OCI-LY1 (cell line): ENCODE results near the gene MRPL54.

Source experiments
- H2AFZ ChIP-seq: fragments of 200-600 bp; sonication (generic), shearing (Covaris generic); 2 replicates; pipeline ENCODE4 v1.6.0; 2014; ENCODE audit warnings: antibody characterized with exemption, mild to moderate bottlenecking, low read length
- H3F3A ChIP-seq: fragments of 200-600 bp; sonication (generic), shearing (Covaris generic); 2 replicates; pipeline ENCODE4 v1.6.0; 2014; ENCODE audit warnings: mild to moderate bottlenecking, antibody characterized with exemption, low read length, moderate library complexity; ENCODE audit not compliant: insufficient read depth
- H3K27ac ChIP-seq: fragments of 200-600 bp; sonication (generic); 2 replicates; pipeline ENCODE4 v1.5.1; 2014; ENCODE audit warnings: low read length, mixed run types, mild to moderate bottlenecking, low read depth; ENCODE audit not compliant: poor library complexity, severe bottlenecking
- H3K27me3 ChIP-seq: fragments of 200-600 bp; sonication (generic); 2 replicates; pipeline ENCODE4 v1.6.0; 2014; ENCODE audit warnings: antibody characterized with exemption, mild to moderate bottlenecking, low read length, moderate library complexity; ENCODE audit not compliant: insufficient read depth
- H3K36me3 ChIP-seq: fragments of 200-600 bp; sonication (generic); 2 replicates; pipeline ENCODE4 v1.6.1; 2014; ENCODE audit warnings: mild to moderate bottlenecking, antibody characterized with exemption, low read length, moderate library complexity, mixed read lengths; ENCODE audit not compliant: insufficient read depth
- H3K4me1 ChIP-seq: fragments of 200-600 bp; sonication (generic); 2 replicates; pipeline ENCODE4 v1.5.1; 2014; ENCODE audit warnings: mild to moderate bottlenecking, low read length, moderate library complexity; ENCODE audit not compliant: insufficient read depth, severe bottlenecking
- H3K4me2 ChIP-seq: fragments of 200-600 bp; sonication (generic), shearing (Covaris generic); 2 replicates; pipeline ENCODE4 v1.6.1; 2014; ENCODE audit warnings: low read length
- H3K4me3 ChIP-seq: fragments of 200-600 bp; sonication (generic); 2 replicates; pipeline ENCODE4 v1.5.1; 2014; ENCODE audit warnings: low read length, low read depth, mild to moderate bottlenecking, mixed read lengths; ENCODE audit not compliant: poor library complexity, severe bottlenecking
- H3K79me2 ChIP-seq: fragments of 200-600 bp; shearing (Covaris generic); 2 replicates; pipeline ENCODE4 v1.6.1; 2016; ENCODE audit warnings: mixed run types, low read length, mixed read lengths; ENCODE audit not compliant: insufficient read depth
- H3K9ac ChIP-seq: fragments of 200-600 bp; sonication (generic), shearing (Covaris generic); 2 replicates; pipeline ENCODE4 v1.6.1; 2014; ENCODE audit warnings: mild to moderate bottlenecking, low read length, mixed read lengths
- H3K9me2 ChIP-seq: fragments of 200-600 bp; sonication (generic), shearing (Covaris generic); 2 replicates; pipeline ENCODE4 v1.6.1; 2014; ENCODE audit warnings: low read depth, mild to moderate bottlenecking, low read length, mixed read lengths
- H3K9me3 ChIP-seq: fragments of 200-600 bp; shearing (Covaris generic); 2 replicates; pipeline ENCODE4 v1.6.1; 2014; ENCODE audit warnings: low read length, mixed read lengths
- H4K20me1 ChIP-seq: fragments of 200-600 bp; sonication (generic), shearing (Covaris generic); 2 replicates; pipeline ENCODE4 v1.6.0; 2016; ENCODE audit warnings: mild to moderate bottlenecking, low read length; ENCODE audit not compliant: insufficient read depth
- EZH2 ChIP-seq: fragments of 200-600 bp; sonication (generic), shearing (Covaris generic); IDR thresholded peaks from 2 replicates; pipeline ENCODE4 v1.8.0; 2017; ENCODE audit warnings: borderline replicate concordance, mixed run types, mild to moderate bottlenecking, antibody characterized with exemption, low read length, moderate library complexity, mixed read lengths
- TF ChIP-seq, protein P1 (sequence below): fragments of 200-600 bp; sonication (generic), shearing (Covaris generic); IDR thresholded peaks from 2 replicates; pipeline ENCODE4 v1.5.1; 2017; ENCODE audit warnings: mild to moderate bottlenecking, antibody characterized with exemption, low read length, moderate library complexity, mixed read lengths

The MRPL54 gene

DNA sequence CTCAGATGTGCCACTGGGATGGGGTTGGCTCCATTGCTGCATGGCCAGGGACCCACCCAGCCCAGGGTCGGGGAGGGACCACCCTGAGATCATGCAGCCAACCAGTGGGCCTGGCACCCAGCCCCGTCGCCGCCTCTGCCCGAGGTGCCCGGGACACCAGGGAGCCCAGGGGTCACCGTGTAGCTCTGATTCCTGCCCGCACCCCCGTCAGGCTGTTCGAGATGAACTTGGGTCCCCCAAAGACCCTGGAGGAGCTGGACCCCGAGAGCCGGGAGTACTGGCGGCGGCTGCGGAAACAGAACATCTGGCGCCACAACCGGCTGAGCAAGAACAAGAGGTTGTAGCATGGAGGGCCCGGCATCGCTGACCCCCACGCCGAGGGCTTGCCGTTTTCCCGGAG, 4.6 kb downstream of the MRPL54 start:
- H3K9me3 ChIP-seq: no peaks in the 10 kb centered on the region
- H2AFZ ChIP-seq: no peak overlapping the region
- H3K27ac ChIP-seq: no peak overlapping the region
- H3K4me1 ChIP-seq: peaks cover 6% of the 10 kb centered on the region
- no peaks in the 10 kb centered on the region for H4K20me1 ChIP-seq
- H3F3A ChIP-seq: no peaks in the 10 kb centered on the region
- no peaks in the 10 kb centered on the region for H3K9me2 ChIP-seq
- H3K9ac ChIP-seq: no peak overlapping the region
- no peak overlapping the region for H3K4me2 ChIP-seq
- H3K4me3 ChIP-seq: no peak overlapping the region
- peaks cover 16% of the 10 kb centered on the region for H3K36me3 ChIP-seq
- no peak for TF ChIP-seq EZH2
- TF ChIP-seq, protein P1, sequence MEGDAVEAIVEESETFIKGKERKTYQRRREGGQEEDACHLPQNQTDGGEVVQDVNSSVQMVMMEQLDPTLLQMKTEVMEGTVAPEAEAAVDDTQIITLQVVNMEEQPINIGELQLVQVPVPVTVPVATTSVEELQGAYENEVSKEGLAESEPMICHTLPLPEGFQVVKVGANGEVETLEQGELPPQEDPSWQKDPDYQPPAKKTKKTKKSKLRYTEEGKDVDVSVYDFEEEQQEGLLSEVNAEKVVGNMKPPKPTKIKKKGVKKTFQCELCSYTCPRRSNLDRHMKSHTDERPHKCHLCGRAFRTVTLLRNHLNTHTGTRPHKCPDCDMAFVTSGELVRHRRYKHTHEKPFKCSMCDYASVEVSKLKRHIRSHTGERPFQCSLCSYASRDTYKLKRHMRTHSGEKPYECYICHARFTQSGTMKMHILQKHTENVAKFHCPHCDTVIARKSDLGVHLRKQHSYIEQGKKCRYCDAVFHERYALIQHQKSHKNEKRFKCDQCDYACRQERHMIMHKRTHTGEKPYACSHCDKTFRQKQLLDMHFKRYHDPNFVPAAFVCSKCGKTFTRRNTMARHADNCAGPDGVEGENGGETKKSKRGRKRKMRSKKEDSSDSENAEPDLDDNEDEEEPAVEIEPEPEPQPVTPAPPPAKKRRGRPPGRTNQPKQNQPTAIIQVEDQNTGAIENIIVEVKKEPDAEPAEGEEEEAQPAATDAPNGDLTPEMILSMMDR: no peak
- H3K79me2 ChIP-seq: no peaks in the 10 kb centered on the region
- no peaks in the 10 kb centered on the region for H3K27me3 ChIP-seq

DNA sequence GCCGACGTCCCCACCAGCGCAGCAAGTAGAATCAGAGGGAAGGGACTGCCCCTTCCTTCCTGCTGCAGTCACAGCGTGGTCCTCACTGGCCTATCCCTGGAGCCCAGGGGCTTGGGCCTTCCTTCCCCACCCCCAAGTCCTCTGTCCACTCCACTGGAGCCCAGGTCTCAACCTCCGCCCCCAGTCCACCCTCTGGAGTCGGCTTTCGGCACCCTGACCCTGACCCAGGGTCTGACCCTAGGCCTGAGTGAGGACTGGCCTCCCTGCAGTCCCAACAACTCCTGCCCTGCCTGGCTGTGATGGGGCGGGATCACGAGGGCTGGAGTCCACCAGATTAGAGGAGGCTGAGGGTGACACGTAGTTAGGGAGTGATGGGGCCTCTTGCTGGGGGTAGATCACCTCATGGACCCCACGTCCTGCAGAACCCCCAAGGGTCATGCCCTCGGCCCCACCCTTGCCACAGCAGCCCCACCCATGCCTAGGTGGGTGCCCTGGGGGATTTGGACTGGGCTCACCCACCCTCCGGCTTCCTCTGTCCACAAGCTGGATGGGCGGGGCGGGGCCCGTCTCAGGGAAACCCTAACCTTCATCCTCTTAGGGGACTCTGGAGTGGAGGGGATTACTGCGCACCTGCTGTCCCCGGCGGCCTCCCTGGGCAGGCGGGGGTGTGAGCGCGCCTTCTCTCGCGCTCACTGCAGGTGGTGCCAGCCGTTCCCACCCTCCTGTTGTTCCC, 5.7 kb downstream of the MRPL54 start:
- H3K36me3 ChIP-seq: peaks cover 16% of the 10 kb centered on the region
- H3K4me3 ChIP-seq: no peak overlapping the region
- no peak overlapping the region for H3K27ac ChIP-seq
- no peaks in the 10 kb centered on the region for H3K9me3 ChIP-seq
- H3K79me2 ChIP-seq: no peaks in the 10 kb centered on the region
- no peak overlapping the region for H2AFZ ChIP-seq
- no peak overlapping the region for H3K9ac ChIP-seq
- no peaks in the 10 kb centered on the region for H3F3A ChIP-seq
- no peaks in the 10 kb centered on the region for H3K27me3 ChIP-seq
- H3K9me2 ChIP-seq: no peaks in the 10 kb centered on the region
- no peak for TF ChIP-seq EZH2
- TF ChIP-seq, protein P1: no peak
- no peaks in the 10 kb centered on the region for H4K20me1 ChIP-seq
- H3K4me2 ChIP-seq: no peak overlapping the region
- H3K4me1 ChIP-seq: peaks cover 4% of the 10 kb centered on the region

DNA sequence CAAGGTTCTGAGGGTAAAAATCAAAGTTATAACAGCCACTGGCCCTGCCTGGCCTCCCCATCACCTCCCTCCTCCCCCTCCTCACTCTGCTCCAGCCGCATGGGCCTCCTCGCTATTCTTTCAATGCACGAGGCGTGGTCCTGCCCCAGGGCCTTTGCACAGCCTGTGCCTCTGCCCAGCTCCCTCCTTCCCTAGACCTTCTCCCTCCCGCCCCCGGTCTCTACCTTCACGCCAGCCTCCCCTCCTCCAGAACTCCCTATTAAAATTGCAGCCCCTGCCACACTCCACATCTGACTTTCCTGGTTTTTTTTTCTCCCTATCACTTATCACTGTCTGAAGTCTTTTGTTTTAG, 6.2 kb downstream of the MRPL54 start:
- H3K36me3 ChIP-seq: peaks cover 16% of the 10 kb centered on the region

More for the DNA sequence above, 6.2 kb downstream of the MRPL54 start:
- Histone ChIP-seq H3K27me3 (no peaks in the 10 kb centered on the region), H2AFZ (no peak overlapping the region), H3K27ac (no peak overlapping the region), H3K9me3 (no peaks in the 10 kb centered on the region), H3K4me1 (no peaks in the 10 kb centered on the region), H3K79me2 (no peaks in the 10 kb centered on the region), H3K9ac (no peak overlapping the region), H3F3A (no peaks in the 10 kb centered on the region), H4K20me1 (no peaks in the 10 kb centered on the region), H3K4me2 (no peak overlapping the region), H3K9me2 (no peaks in the 10 kb centered on the region), H3K4me3 (no peak overlapping the region)
- TF ChIP-seq EZH2: no peak
- TF ChIP-seq, protein P1: no peak
